ENCODE data around the gene MYH14. TPM values are rescaled to one million over a fixed set of nuclear protein-coding genes. Genes with fewer than 3 reads are reported as not detected.

Gene MYH14
- total RNA-seq, 4 donors from 2014 or later = 110 to 329 (median 202) TPM

- H3K4me3 ChIP-seq (ENCODE audit: low read depth, poor library complexity, severe bottlenecking) = no peak overlapping the region
- intact Hi-C loops (cut with DNase I; ENCODE audit: low total_unique reads) = no loop called here
- TF ChIP-seq POLR2A (IDR thresholded peaks at IDR 0.05) (no peak), CTCF (IDR thresholded peaks at IDR 0.05) (no peak)
- WGBS, 2 donors = 73 to 77% methylated on average over 13 of the region's 13 CpGs
- no peak for DNase-seq (ENCODE audit: low spot score in 2 of 2)
Measured at GRCh38 chr19:50187937-50188336, 15.5 kb upstream of the MYH14 start.

DNA sequence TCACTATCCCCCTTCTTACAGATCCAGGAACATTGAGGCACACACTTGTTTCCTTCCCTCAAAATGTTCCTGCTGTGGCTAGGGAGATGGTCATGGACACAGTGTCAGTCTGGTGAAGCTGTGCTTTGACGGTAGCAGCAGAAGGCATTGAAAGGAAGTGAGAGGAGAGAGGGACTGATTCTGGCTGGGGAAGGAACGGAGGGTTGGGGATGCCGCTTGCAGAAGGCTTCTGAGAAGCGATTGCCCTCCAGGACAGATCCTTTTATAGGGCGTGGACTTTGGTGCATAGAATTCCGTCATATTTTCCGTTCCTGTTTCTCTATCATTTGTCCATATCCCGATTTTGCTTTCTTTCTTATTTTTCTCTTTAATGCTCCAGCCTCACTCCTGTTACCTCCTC lies 14.1 kb upstream of the MYH14 start:
- WGBS, 2 donors = 67 to 73% methylated on average over 8 of the region's 8 CpGs
- intact Hi-C loops (cut with DNase I; ENCODE audit: low total_unique reads) = no loop called here
- H3K4me3 ChIP-seq (ENCODE audit: low read depth, poor library complexity, severe bottlenecking) = no peak overlapping the region
- TF ChIP-seq POLR2A (IDR thresholded peaks at IDR 0.05) (no peak), CTCF (IDR thresholded peaks at IDR 0.05) (no peak)
- no peak for DNase-seq (ENCODE audit: low spot score in 2 of 2)

GRCh38 chr19:50190439-50190891 lies 13.0 kb upstream of the MYH14 start:
- no peak for DNase-seq (ENCODE audit: low spot score in 2 of 2)
- TF ChIP-seq POLR2A (IDR thresholded peaks at IDR 0.05) (no peak), CTCF (IDR thresholded peaks at IDR 0.05) (no peak)
- intact Hi-C loops (cut with DNase I; ENCODE audit: low total_unique reads) = no loop called here
- no peak overlapping the region for H3K4me3 ChIP-seq (ENCODE audit: low read depth, poor library complexity, severe bottlenecking)
- WGBS, 2 donors = 61 to 70% methylated on average over 8 of the region's 8 CpGs

- no peak overlapping the region for H3K4me3 ChIP-seq (ENCODE audit: low read depth, poor library complexity, severe bottlenecking)
- WGBS, 2 donors = 42 to 47% methylated on average over 4 of the region's 4 CpGs
- DNase-seq (ENCODE audit: low spot score in 2 of 2) = no peak
- TF ChIP-seq POLR2A (IDR thresholded peaks at IDR 0.05) (no peak), CTCF (IDR thresholded peaks at IDR 0.05) (no peak)
- intact Hi-C loops (cut with DNase I; ENCODE audit: low total_unique reads) = no loop called here
Measured at GRCh38 chr19:50191216-50191615, 12.2 kb upstream of the MYH14 start.

- no peak for DNase-seq (ENCODE audit: low spot score in 2 of 2)
- WGBS, 2 donors = 67 to 69% methylated on average over 13 of the region's 13 CpGs
- intact Hi-C loops (cut with DNase I; ENCODE audit: low total_unique reads) = no loop called here
Measured at GRCh38 chr19:50192463-50193211, 10.8 kb upstream of the MYH14 start.

More at GRCh38 chr19:50192463-50193211, 10.8 kb upstream of the MYH14 start:
- no peak overlapping the region for H3K4me3 ChIP-seq (ENCODE audit: low read depth, poor library complexity, severe bottlenecking)
- TF ChIP-seq POLR2A (IDR thresholded peaks at IDR 0.05) (no peak), CTCF (IDR thresholded peaks at IDR 0.05) (no peak)
